WTC11 (cell line): ENCODE results near the gene TOR3A. TPM values are rescaled to one million over a fixed set of nuclear protein-coding genes. Genes with fewer than 3 reads are reported as not detected.

Source experiments
- ATAC-seq: fragments of 200-7000 bp; cut with Tn5 transposase; 2 replicates; pipeline ENCODE4 v1.10.0; 2021; ENCODE audit warnings: mild to moderate bottlenecking, moderate library complexity
- CTCF ChIA-PET: fragments of 300-600 bp; sonication (Branson Sonifier 250); formaldehyde crosslinking; loops from one replicate; lab custom pipeline; 2021; ENCODE audit warnings: antibody characterized with exemption; lab: Charles Lee
- POLR2A ChIA-PET: fragments of 350-600 bp; sonication (Branson Sonifier 250); formaldehyde crosslinking; loops from one replicate; lab custom pipeline; 2021; ENCODE audit warnings: antibody characterized with exemption; lab: Charles Lee
- DNase-seq: peaks from one replicate; pipeline ENCODE4 v3.0.0; 2021; ENCODE audit warnings: low spot score
- H3K27ac Mint-ChIP-seq: 2 replicates; pipeline ENCODE4 v1.8.0; 2021; ENCODE audit warnings: mixed read lengths
- H3K27me3 Mint-ChIP-seq: 2 replicates; pipeline ENCODE4 v1.8.0; 2021; ENCODE audit warnings: low read depth, mild to moderate bottlenecking, moderate library complexity, mixed read lengths
- H3K36me3 Mint-ChIP-seq: 2 replicates; pipeline ENCODE4 v1.8.0; 2021; ENCODE audit warnings: mixed read lengths
- H3K4me1 Mint-ChIP-seq: 2 replicates; pipeline ENCODE4 v1.8.0; 2022; ENCODE audit warnings: mixed read lengths
- H3K4me3 Mint-ChIP-seq: 2 replicates; pipeline ENCODE4 v1.8.0; 2021; ENCODE audit warnings: mild to moderate bottlenecking, moderate library complexity, mixed read lengths
- H3K9me3 Mint-ChIP-seq: 2 replicates; pipeline ENCODE4 v1.8.0; 2021; ENCODE audit warnings: mixed read lengths
- ATF2 ChIP-seq: sonication (generic); formaldehyde crosslinking; IDR thresholded peaks from 2 replicates; pipeline ENCODE4 v1.8.1; 2022; ENCODE audit warnings: low read depth, missing genetic modification reagents, borderline replicate concordance
- CREB1 ChIP-seq: sonication (generic); formaldehyde crosslinking; IDR thresholded peaks from 2 replicates; pipeline ENCODE4 v1.8.0; 2023; ENCODE audit warnings: mild to moderate bottlenecking, missing genetic modification reagents
- E2F1 ChIP-seq: sonication (generic); formaldehyde crosslinking; IDR thresholded peaks from 2 replicates; pipeline ENCODE4 v1.8.0; 2022; ENCODE audit warnings: mild to moderate bottlenecking, missing genetic modification reagents
- ESRRA ChIP-seq: sonication (generic); formaldehyde crosslinking; IDR thresholded peaks from 2 replicates; pipeline ENCODE4 v1.8.1; 2022; ENCODE audit warnings: mild to moderate bottlenecking, missing genetic modification reagents, borderline replicate concordance
- GABPB1 ChIP-seq: sonication (generic); formaldehyde crosslinking; IDR thresholded peaks from 2 replicates; pipeline ENCODE4 v1.8.1; 2023; ENCODE audit warnings: mild to moderate bottlenecking, missing genetic modification reagents
- GTF2I ChIP-seq: fragments of 250-450 bp; sonication (Bioruptor Pico); conservative IDR thresholded peaks from 2 replicates; pipeline ENCODE4 v1.4.0; 2021; ENCODE audit warnings: mild to moderate bottlenecking
- MYBL2 ChIP-seq: sonication (generic); formaldehyde crosslinking; IDR thresholded peaks from 2 replicates; pipeline ENCODE4 v1.8.1; 2023; ENCODE audit warnings: mild to moderate bottlenecking, moderate library complexity, missing genetic modification reagents
- PRDM15 ChIP-seq: sonication (generic); formaldehyde crosslinking; IDR thresholded peaks from 2 replicates; pipeline ENCODE4 v1.8.0; 2022; ENCODE audit warnings: missing genetic modification reagents
- USF2 ChIP-seq: sonication (generic); formaldehyde crosslinking; IDR thresholded peaks from 2 replicates; pipeline ENCODE4 v1.8.1; 2023; ENCODE audit warnings: mild to moderate bottlenecking, missing genetic modification reagents, moderate library complexity
- ZNF219 ChIP-seq: sonication (generic); formaldehyde crosslinking; IDR thresholded peaks from 2 replicates; pipeline ENCODE4 v1.8.0; 2023; ENCODE audit warnings: missing genetic modification reagents, mild to moderate bottlenecking, borderline replicate concordance
- ZNF232 ChIP-seq: sonication (generic); formaldehyde crosslinking; IDR thresholded peaks from 2 replicates; pipeline ENCODE4 v1.8.0; 2022; ENCODE audit warnings: mild to moderate bottlenecking, missing genetic modification reagents
- ZNF317 ChIP-seq: sonication (generic); formaldehyde crosslinking; IDR thresholded peaks from 2 replicates; pipeline ENCODE4 v1.8.1; 2023; ENCODE audit warnings: low read depth, mild to moderate bottlenecking, moderate library complexity, missing genetic modification reagents, borderline replicate concordance
- ZNF416 ChIP-seq: fragments of 250-450 bp; sonication (Bioruptor Pico); IDR thresholded peaks from 2 replicates; pipeline ENCODE4 v1.9.0; 2021; ENCODE audit warnings: mild to moderate bottlenecking, inconsistent platforms
- ZNF423 ChIP-seq: fragments of 250-450 bp; sonication (Bioruptor Pico); IDR thresholded peaks from 2 replicates; pipeline ENCODE4 v2.1.2; 2022; ENCODE audit warnings: mild to moderate bottlenecking, moderate library complexity
- ZNF425 ChIP-seq: fragments of 250-450 bp; sonication (Bioruptor Pico); conservative IDR thresholded peaks from 2 replicates; pipeline ENCODE4 v1.9.0; 2021; ENCODE audit warnings: mild to moderate bottlenecking
- total RNA-seq: library from RNA; stranded (reverse); gene quantifications from 3 replicates; pipeline ENCODE4 v1.2.3, GENCODE V29; 2021

TOR3A gene
- total RNA-seq, 1 experiment from 2014 or later = 20.5 TPM

- Mint-ChIP-seq H3K9me3 (peaks cover 4% of the 10 kb centered on the region; the same call in 1 of the 2 replicates), H3K4me3 (no peak overlapping the region), H3K27me3 (no peaks in the 10 kb centered on the region)
- CTCF ChIA-PET = interaction anchor here (2.3 kb wide), 1 partner anchor 41 kb away, joined by 11 read pairs; no protein-coding TSS in a partner anchor
- DNase-seq = no peak
- TF ChIP-seq ZNF425 (CRISPR knock-in tag) = no peak
- no peak for TF ChIP-seq ZNF416 (CRISPR knock-in tag)
- no peak for TF ChIP-seq ZNF423
- TF ChIP-seq CREB1 (CRISPR knock-in tag) = no peak
- TF ChIP-seq ZNF232 (CRISPR knock-in tag) = no peak
- TF ChIP-seq GABPB1 (CRISPR knock-in tag) = no peak
- TF ChIP-seq ATF2 = no peak
- no peak for TF ChIP-seq GTF2I (CRISPR knock-in tag)
- TF ChIP-seq, all 79 proteins: peak for 0
- Mint-ChIP-seq H3K36me3 (peaks cover 7% of the 10 kb centered on the region), H3K27ac (no peak overlapping the region), H3K4me1 (peaks cover 6% of the 10 kb centered on the region)
- POLR2A ChIA-PET = no interaction called here
- no peak for ATAC-seq
Measured at GRCh38 chr1:179043907-179044306, 38.0 kb upstream of the TOR3A start.

GRCh38 chr1:179046808-179047635, 34.8 kb upstream of the TOR3A start:
- H3K4me1 Mint-ChIP-seq = no peaks in the 10 kb centered on the region
- peaks cover under 1% of the 10 kb centered on the region; the same call in 1 of the 2 replicates for H3K9me3 Mint-ChIP-seq
- no peak overlapping the region for H3K27ac Mint-ChIP-seq
- no peak overlapping the region for H3K4me3 Mint-ChIP-seq
- no peaks in the 10 kb centered on the region for H3K27me3 Mint-ChIP-seq
- POLR2A ChIA-PET = no interaction called here
- no peak for DNase-seq
- TF ChIP-seq ZNF219 = no peak
- no peak for TF ChIP-seq PRDM15 (CRISPR knock-in tag)
- TF ChIP-seq ZNF317 = no peak
- no peak for TF ChIP-seq ESRRA (CRISPR knock-in tag)
- no peak for TF ChIP-seq MYBL2 (CRISPR knock-in tag)
- TF ChIP-seq USF2 = no peak
- TF ChIP-seq E2F1 (CRISPR knock-in tag) = no peak
- TF ChIP-seq, all 79 proteins: peak for 0
- no peaks in the 10 kb centered on the region; the same call in 1 of the 2 replicates for H3K36me3 Mint-ChIP-seq
- ATAC-seq = no peak
- CTCF ChIA-PET = no interaction called here
